GM12865 (cell line): ENCODE data around the gene GIT1.

Source experiments
- DNase-seq: peaks from one replicate; pipeline ENCODE4 v3.0.0; 2010; ENCODE audit warnings: low read depth
- H3K4me3 ChIP-seq: 2 replicates; pipeline ENCODE4 v1.5.1; 2011; ENCODE audit warnings: mild to moderate bottlenecking, low read depth, low read length, control low read depth
- TF ChIP-seq, protein P1 (sequence below): IDR thresholded peaks from 2 replicates; pipeline ENCODE4 v1.5.1; 2011; ENCODE audit warnings: low read length, control low read depth, low read depth, inconsistent platforms; ENCODE audit not compliant: insufficient read depth; ENCODE audit errors: missing control alignments

The GIT1 gene

DNA sequence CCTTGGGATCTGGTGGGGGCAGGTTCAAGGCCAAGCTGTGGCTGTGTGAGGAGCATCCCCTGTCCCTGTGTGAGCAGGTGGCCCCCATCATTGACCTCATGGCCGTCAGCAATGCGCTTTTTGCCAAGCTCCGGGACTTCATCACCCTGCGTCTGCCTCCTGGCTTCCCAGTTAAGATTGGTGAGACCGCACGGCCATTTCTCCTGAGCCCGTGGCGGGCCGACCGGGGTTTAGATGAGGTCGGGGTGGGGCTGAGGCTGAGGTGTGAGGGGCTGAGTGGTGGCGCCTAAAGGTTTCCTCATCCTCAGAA lies 22.6 kb upstream of the GIT1 start:
- TF ChIP-seq, protein P1, sequence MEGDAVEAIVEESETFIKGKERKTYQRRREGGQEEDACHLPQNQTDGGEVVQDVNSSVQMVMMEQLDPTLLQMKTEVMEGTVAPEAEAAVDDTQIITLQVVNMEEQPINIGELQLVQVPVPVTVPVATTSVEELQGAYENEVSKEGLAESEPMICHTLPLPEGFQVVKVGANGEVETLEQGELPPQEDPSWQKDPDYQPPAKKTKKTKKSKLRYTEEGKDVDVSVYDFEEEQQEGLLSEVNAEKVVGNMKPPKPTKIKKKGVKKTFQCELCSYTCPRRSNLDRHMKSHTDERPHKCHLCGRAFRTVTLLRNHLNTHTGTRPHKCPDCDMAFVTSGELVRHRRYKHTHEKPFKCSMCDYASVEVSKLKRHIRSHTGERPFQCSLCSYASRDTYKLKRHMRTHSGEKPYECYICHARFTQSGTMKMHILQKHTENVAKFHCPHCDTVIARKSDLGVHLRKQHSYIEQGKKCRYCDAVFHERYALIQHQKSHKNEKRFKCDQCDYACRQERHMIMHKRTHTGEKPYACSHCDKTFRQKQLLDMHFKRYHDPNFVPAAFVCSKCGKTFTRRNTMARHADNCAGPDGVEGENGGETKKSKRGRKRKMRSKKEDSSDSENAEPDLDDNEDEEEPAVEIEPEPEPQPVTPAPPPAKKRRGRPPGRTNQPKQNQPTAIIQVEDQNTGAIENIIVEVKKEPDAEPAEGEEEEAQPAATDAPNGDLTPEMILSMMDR = no peak
- no peak overlapping the region for H3K4me3 ChIP-seq
- DNase-seq = no peak

DNA sequence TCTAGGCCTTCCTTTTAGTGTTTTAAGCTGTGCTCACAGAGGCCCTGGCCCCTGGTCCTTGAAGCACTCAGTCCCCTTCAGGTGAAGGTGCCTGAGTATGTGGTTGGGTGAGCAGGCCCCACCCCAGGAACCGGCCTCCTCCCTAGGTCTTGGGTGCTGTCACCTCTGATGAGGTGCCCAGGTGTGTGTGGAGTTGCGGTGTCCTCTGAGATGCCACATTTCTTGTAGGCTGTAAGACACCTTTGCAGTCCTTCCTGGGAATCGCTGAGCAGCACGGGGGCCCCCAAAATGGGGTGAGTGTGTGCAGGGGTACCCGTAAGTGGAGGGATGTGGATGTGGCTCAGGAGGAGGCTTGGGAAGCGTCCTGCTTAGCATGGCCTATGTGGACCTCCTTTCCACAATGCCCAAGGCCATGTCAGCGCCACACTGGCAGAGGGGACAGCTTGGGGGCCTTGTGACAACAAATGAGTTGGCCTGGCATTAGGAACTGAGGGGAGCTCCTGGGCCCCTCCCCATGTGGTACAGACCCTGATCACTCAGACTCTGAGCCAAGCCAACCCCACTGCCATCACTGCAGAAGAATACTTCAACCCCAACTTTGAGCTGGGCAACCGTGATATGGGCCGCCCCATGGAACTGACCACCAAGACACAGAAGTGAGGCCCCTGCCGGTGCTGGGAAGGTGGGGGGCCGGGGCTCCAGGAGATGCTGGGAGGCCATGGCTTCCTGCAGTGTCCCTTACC lies 22.1 kb upstream of the GIT1 start:
- no peak for DNase-seq
- TF ChIP-seq, protein P1 = no peak
- H3K4me3 ChIP-seq = no peak overlapping the region

DNA sequence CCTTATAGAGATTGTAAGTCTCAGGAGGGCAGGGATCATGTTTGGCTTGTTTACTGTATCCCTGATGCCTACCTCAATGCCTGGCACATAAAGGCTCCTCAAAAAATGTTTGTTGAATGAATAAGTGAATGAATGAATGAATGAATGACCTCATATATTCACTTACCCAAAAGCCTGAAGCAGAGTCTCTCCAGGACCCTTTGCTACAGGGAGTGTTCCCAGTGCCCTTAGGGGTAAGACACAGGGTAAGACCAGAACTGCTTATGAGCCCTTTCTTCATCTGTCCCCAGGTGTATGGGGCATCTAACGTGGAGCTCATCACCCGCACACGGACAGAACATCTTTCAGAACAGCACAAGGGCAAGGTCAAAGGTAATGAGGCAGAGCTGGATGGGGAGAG lies 20.9 kb upstream of the GIT1 start:
- TF ChIP-seq, protein P1 = no peak
- DNase-seq = no peak

DNA sequence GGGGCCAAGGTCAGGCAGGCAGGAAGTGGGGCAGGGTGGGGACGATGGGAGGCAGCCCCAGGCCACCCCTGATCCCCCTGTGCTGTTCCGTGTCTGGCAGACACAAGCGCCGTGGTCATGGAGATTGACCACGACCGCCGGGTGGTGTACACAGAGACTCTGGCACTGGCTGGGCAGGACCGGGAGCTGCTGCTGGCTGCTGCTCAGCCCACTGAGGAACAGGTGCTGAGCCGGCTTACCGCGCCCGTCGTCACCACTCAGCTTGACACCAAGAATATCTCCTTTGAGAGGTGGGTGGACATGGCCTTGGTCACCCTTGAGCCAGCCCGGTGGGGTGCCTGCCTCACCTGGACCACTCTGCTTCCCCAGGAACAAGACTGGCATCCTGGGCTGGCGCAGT lies 19.5 kb upstream of the GIT1 start:
- no peak overlapping the region for H3K4me3 ChIP-seq
- TF ChIP-seq, protein P1 = no peak
- no peak for DNase-seq

More for the DNA sequence above, 20.9 kb upstream of the GIT1 start:
- no peak overlapping the region for H3K4me3 ChIP-seq

DNA sequence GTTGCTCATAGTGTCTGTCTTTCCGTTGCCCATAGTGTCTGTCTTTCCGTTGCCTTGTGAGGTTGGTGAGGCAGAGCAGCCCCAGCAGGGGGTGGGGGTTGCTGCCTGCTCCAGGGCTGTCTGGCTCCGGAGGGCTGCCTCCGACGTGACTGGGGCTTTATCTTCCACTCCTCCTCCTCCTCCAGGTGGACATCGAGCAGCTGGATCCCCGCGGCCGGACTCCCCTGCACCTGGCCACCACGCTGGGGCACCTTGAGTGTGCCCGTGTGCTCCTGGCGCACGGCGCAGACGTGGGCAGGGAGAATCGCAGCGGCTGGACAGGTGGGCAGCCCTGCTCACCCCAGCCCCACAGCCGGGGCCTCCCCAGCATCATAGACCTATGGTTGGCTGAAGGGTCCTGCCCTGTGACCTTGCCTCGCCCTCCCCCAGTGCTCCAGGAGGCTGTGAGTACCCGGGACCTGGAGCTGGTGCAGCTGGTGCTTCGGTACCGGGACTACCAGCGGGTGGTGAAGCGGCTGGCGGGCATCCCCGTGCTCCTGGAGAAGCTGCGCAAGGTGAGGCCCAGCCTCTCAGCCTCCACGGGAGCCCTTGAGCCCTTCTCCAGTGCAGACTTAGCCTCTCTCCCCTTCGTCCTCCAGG lies 18.2 kb upstream of the GIT1 start:
- DNase-seq = no peak
- no peak overlapping the region for H3K4me3 ChIP-seq
- TF ChIP-seq, protein P1 = no peak

DNA sequence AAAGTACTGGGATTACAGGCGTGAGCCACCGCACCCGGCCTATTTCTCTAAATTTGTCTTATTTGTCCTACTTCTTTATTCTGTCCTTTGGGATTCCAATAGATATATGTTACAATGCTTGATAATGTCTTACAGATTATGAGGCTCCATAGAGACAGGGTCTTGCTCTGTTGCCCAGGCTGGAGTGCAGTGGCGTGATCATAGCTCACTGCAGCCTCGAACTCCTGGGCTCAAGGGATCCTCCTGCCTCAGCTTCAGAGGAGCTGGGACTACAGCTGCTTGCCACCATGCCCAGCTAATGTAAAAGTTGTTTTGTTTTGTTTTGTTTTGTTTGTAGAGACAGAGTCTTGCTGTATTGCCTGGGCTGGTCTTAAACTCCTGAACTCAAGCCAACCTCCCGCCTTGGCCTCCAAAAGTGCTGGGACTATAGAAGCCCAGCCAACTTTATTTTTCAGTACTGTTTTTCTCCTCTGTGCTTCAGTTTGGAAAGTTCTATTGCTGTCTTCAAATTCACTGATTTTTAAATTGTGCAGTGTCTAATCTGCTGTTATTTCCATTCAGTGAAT lies 13.7 kb upstream of the GIT1 start:
- no peak for DNase-seq
- TF ChIP-seq, protein P1 = no peak
- H3K4me3 ChIP-seq = no peak overlapping the region
